ENCODE results near the gene RPH3AL.

DNA sequence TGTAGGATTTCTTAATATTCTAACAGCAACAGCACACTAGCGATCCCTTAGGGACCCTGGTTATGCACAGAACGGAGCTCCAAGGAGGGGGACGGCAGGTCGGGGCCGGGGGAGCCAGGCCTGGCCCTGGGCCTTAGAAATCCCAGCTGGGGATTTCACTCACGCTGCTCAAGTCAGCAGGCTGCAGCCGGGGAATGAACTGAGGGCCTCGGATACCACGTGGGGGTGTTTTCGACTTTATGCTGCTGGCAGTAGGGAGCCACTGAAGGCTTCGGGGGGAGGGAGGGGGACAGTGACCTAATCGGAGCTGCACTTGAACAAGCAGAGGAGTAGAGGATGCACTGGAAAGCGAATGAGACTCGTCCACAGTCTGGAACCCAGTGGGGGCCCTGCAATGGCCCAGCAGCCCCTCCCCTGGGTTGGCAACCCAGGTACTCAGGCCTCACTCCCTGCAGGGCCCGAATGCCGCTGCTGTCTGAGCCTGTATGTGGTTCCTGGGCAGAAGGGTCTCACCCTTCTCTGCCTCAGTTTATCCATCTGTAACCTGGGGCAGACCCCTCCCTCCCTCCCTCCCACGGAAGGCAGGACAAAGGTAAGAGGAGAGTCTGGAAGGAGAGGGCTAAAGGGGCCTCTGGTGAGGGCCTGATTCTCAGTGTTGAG, 53.7 kb downstream of the RPH3AL start:
- TF ChIP-seq RAD21 (IDR thresholded peaks at IDR 0.05 in 1 of 2, conservative IDR thresholded peaks at IDR 0.05 in 1 of 2; ENCODE audit: low read depth in 2 of 2, low read length in 2 of 2) (no peak), GABPA (IDR thresholded peaks at IDR 0.05; ENCODE audit: borderline replicate concordance, insufficient read depth, low read length) (no peak), POLR2AphosphoS5 (IDR thresholded peaks at IDR 0.05; ENCODE audit: low read depth, low read length) (no peak), EZH2 (IDR thresholded peaks at IDR 0.05; ENCODE audit: low read depth, low read length, severe bottlenecking) (no peak), SP1 (IDR thresholded peaks at IDR 0.05; ENCODE audit: low read depth, low read length) (no peak), BRCA1 (IDR thresholded peaks at IDR 0.05; ENCODE audit: low read depth, low read length) (no peak), TAF1 (IDR thresholded peaks at IDR 0.05; ENCODE audit: low read depth, low read length) (no peak), POLR2A (IDR thresholded peaks at IDR 0.05; ENCODE audit: control extremely low read depth in 1 of 2, low read depth in 2 of 2, low read length in 2 of 2) (no peak)
- TF ChIP-seq, protein P1, sequence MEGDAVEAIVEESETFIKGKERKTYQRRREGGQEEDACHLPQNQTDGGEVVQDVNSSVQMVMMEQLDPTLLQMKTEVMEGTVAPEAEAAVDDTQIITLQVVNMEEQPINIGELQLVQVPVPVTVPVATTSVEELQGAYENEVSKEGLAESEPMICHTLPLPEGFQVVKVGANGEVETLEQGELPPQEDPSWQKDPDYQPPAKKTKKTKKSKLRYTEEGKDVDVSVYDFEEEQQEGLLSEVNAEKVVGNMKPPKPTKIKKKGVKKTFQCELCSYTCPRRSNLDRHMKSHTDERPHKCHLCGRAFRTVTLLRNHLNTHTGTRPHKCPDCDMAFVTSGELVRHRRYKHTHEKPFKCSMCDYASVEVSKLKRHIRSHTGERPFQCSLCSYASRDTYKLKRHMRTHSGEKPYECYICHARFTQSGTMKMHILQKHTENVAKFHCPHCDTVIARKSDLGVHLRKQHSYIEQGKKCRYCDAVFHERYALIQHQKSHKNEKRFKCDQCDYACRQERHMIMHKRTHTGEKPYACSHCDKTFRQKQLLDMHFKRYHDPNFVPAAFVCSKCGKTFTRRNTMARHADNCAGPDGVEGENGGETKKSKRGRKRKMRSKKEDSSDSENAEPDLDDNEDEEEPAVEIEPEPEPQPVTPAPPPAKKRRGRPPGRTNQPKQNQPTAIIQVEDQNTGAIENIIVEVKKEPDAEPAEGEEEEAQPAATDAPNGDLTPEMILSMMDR (IDR thresholded peaks at IDR 0.05; ENCODE audit: control extremely low read depth in 1 of 3, insufficient read depth in 1 of 3, low read depth in 1 of 3, low read length in 3 of 3) = no peak

All from H1 (cell line).